ENCODE data around the gene AAK1. TPM values are rescaled to one million over a fixed set of nuclear protein-coding genes. Genes with fewer than 3 reads are reported as not detected.

AAK1 gene
- total and polyA plus RNA-seq, 2 experiments from 2014 or later: 39.0 to 52.4 TPM

DNA sequence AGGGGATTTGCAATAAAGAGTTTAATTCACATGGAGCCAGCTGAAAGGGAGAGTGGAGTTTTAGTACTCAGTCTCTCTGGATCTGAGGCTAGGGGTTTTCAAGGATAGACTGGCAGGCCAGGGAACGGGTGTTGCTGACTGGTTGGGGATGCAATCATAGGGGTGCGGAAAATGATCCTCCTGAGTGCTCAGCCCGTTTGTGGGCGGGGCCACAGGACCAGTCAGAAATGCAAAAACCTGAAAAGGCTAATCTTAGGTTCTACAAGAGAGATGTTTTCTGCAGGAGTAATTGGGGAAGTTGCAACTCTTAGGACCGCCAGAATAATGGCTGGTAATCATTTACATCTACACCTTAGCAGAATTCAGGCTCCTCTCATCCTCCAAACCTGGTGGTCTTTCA is 208.8 kb downstream of the AAK1 start:
- ATAC-seq: no peak
- Histone ChIP-seq H3K79me2 (replicated peaks; ENCODE audit: insufficient read depth) (no peaks in the 10 kb centered on the region; the same call in 1 of the 2 replicates), H3F3A (replicated peaks; ENCODE audit: low read depth) (peaks cover 5% of the 10 kb centered on the region), H3K4me1 (ENCODE audit: insufficient read depth) (peaks cover 26% of the 10 kb centered on the region), H4K20me1 (replicated peaks; ENCODE audit: insufficient read depth) (no peaks in the 10 kb centered on the region; the same call in 1 of the 2 replicates), H3K4me3 (no peak overlapping the region), H3K4me2 (peak overlapping the region; percentile 80), H3K36me3 (ENCODE audit: insufficient read depth) (0 out of 2 replicates have a peak, but pooled peaks cover 8% of the 10 kb centered on the region), H3K27me3 (ENCODE audit: insufficient read depth) (no peaks in the 10 kb centered on the region), H2AFZ (no peak overlapping the region), H3K27ac (ENCODE audit: low read depth) (no peak overlapping the region), H3K9me2 (ENCODE audit: insufficient read depth) (no peaks in the 10 kb centered on the region)
- Mint-ChIP-seq H3K9me3 (0 out of 3 replicates have a peak, but pooled peaks cover 5% of the 10 kb centered on the region), H3K27me3 (ENCODE audit: insufficient read depth, low read depth, poor library complexity) (peaks cover 9% of the 10 kb centered on the region), H3K27ac (0 out of 2 replicates have a peak overlapping the region, but pooled peaks have one; percentile 21), H3K4me1 (peaks cover 29% of the 10 kb centered on the region), H3K36me3 (ENCODE audit: low read depth) (peaks cover 2% of the 10 kb centered on the region; the same call in 2 of the 3 replicates), H3K4me3 (no peak overlapping the region; the same call in 2 of the 3 replicates)
- DNase-seq (ENCODE audit: low spot score): peak; percentile 40
- TF ChIP-seq, protein P1, sequence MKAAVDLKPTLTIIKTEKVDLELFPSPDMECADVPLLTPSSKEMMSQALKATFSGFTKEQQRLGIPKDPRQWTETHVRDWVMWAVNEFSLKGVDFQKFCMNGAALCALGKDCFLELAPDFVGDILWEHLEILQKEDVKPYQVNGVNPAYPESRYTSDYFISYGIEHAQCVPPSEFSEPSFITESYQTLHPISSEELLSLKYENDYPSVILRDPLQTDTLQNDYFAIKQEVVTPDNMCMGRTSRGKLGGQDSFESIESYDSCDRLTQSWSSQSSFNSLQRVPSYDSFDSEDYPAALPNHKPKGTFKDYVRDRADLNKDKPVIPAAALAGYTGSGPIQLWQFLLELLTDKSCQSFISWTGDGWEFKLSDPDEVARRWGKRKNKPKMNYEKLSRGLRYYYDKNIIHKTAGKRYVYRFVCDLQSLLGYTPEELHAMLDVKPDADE (IDR thresholded peaks at IDR 0.05): no peak
- no peak for TF ChIP-seq ZNF331 (CRISPR knock-in tag; IDR thresholded peaks at IDR 0.05; ENCODE audit: low read depth)
- TF ChIP-seq CREB1 (CRISPR knock-in tag; IDR thresholded peaks at IDR 0.05; ENCODE audit: low read depth): no peak
- TF ChIP-seq EZH2 (IDR thresholded peaks at IDR 0.05; ENCODE audit: low read depth, unreplicated experiment): no peak
- no peak for TF ChIP-seq NANOG (IDR thresholded peaks at IDR 0.05; ENCODE audit: borderline replicate concordance)
- TF ChIP-seq, protein P2, sequence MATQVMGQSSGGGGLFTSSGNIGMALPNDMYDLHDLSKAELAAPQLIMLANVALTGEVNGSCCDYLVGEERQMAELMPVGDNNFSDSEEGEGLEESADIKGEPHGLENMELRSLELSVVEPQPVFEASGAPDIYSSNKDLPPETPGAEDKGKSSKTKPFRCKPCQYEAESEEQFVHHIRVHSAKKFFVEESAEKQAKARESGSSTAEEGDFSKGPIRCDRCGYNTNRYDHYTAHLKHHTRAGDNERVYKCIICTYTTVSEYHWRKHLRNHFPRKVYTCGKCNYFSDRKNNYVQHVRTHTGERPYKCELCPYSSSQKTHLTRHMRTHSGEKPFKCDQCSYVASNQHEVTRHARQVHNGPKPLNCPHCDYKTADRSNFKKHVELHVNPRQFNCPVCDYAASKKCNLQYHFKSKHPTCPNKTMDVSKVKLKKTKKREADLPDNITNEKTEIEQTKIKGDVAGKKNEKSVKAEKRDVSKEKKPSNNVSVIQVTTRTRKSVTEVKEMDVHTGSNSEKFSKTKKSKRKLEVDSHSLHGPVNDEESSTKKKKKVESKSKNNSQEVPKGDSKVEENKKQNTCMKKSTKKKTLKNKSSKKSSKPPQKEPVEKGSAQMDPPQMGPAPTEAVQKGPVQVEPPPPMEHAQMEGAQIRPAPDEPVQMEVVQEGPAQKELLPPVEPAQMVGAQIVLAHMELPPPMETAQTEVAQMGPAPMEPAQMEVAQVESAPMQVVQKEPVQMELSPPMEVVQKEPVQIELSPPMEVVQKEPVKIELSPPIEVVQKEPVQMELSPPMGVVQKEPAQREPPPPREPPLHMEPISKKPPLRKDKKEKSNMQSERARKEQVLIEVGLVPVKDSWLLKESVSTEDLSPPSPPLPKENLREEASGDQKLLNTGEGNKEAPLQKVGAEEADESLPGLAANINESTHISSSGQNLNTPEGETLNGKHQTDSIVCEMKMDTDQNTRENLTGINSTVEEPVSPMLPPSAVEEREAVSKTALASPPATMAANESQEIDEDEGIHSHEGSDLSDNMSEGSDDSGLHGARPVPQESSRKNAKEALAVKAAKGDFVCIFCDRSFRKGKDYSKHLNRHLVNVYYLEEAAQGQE (IDR thresholded peaks at IDR 0.05; ENCODE audit: unreplicated experiment): no peak
- TF ChIP-seq, protein P3, sequence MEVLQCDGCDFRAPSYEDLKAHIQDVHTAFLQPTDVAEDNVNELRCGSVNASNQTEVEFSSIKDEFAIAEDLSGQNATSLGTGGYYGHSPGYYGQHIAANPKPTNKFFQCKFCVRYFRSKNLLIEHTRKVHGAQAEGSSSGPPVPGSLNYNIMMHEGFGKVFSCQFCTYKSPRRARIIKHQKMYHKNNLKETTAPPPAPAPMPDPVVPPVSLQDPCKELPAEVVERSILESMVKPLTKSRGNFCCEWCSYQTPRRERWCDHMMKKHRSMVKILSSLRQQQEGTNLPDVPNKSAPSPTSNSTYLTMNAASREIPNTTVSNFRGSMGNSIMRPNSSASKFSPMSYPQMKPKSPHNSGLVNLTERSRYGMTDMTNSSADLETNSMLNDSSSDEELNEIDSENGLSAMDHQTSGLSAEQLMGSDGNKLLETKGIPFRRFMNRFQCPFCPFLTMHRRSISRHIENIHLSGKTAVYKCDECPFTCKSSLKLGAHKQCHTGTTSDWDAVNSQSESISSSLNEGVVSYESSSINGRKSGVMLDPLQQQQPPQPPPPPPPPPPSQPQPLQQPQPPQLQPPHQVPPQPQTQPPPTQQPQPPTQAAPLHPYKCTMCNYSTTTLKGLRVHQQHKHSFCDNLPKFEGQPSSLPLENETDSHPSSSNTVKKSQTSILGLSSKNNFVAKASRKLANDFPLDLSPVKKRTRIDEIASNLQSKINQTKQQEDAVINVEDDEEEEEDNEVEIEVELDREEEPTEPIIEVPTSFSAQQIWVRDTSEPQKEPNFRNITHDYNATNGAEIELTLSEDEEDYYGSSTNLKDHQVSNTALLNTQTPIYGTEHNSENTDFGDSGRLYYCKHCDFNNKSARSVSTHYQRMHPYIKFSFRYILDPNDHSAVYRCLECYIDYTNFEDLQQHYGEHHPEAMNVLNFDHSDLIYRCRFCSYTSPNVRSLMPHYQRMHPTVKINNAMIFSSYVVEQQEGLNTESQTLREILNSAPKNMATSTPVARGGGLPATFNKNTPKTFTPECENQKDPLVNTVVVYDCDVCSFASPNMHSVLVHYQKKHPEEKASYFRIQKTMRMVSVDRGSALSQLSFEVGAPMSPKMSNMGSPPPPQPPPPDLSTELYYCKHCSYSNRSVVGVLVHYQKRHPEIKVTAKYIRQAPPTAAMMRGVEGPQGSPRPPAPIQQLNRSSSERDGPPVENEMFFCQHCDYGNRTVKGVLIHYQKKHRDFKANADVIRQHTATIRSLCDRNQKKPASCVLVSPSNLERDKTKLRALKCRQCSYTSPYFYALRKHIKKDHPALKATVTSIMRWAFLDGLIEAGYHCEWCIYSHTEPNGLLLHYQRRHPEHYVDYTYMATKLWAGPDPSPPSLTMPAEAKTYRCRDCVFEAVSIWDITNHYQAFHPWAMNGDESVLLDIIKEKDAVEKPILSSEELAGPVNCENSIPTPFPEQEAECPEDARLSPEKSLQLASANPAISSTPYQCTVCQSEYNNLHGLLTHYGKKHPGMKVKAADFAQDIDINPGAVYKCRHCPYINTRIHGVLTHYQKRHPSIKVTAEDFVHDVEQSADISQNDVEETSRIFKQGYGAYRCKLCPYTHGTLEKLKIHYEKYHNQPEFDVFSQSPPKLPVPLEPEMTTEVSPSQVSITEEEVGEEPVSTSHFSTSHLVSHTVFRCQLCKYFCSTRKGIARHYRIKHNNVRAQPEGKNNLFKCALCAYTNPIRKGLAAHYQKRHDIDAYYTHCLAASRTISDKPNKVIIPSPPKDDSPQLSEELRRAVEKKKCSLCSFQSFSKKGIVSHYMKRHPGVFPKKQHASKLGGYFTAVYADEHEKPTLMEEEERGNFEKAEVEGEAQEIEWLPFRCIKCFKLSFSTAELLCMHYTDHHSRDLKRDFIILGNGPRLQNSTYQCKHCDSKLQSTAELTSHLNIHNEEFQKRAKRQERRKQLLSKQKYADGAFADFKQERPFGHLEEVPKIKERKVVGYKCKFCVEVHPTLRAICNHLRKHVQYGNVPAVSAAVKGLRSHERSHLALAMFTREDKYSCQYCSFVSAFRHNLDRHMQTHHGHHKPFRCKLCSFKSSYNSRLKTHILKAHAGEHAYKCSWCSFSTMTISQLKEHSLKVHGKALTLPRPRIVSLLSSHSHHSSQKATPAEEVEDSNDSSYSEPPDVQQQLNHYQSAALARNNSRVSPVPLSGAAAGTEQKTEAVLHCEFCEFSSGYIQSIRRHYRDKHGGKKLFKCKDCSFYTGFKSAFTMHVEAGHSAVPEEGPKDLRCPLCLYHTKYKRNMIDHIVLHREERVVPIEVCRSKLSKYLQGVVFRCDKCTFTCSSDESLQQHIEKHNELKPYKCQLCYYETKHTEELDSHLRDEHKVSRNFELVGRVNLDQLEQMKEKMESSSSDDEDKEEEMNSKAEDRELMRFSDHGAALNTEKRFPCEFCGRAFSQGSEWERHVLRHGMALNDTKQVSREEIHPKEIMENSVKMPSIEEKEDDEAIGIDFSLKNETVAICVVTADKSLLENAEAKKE (CRISPR knock-in tag; IDR thresholded peaks at IDR 0.05): no peak
- no peak for TF ChIP-seq EZH2phosphoT487 (IDR thresholded peaks at IDR 0.05; ENCODE audit: unreplicated experiment)
- no peak for TF ChIP-seq STAT1 (IDR thresholded peaks at IDR 0.05; ENCODE audit: unreplicated experiment)
- TF ChIP-seq CTCF (conservative IDR thresholded peaks at IDR 0.05; ENCODE audit: low read depth in 2 of 2): no peak
- no peak for TF ChIP-seq POLR2AphosphoS5 (IDR thresholded peaks at IDR 0.05; ENCODE audit: low read depth)
- no peak for TF ChIP-seq JUNB (IDR thresholded peaks at IDR 0.05; ENCODE audit: unreplicated experiment)
- no peak for TF ChIP-seq ZNF114 (CRISPR knock-in tag; IDR thresholded peaks at IDR 0.05)

All from GM23338 (cell line).